Mesothelial cell of epicardium (in vitro differentiated cells): ENCODE data around the gene THEM4. TPM values are rescaled to one million over a fixed set of nuclear protein-coding genes. Genes with fewer than 3 reads are reported as not detected.
A peak's percentile ranks its signal among the peaks of the same experiment; 100 is the strongest.
"Not testable (repeated sequence)": the region's sequence is repeated elsewhere in the genome, so short reads cannot be mapped to it uniquely, and the experiment has no call there.

Experiments
- DNase-seq, 2 experiments: peaks; one replicate each; pipeline ENCODE4 v3.0.0; 2021; ENCODE audit warnings: low spot score in 2 of 2; ENCODE audit not compliant: unreplicated experiment in 2 of 2
- H3K27ac Mint-ChIP-seq: 2 replicates; pipeline ENCODE4 v1.8.0; 2021; ENCODE audit warnings: mixed read lengths
- H3K27me3 Mint-ChIP-seq: 2 replicates; pipeline ENCODE4 v1.8.0; 2021; ENCODE audit warnings: low read depth, mixed read lengths
- H3K36me3 Mint-ChIP-seq: 2 replicates; pipeline ENCODE4 v1.8.0; 2021; ENCODE audit warnings: mixed read lengths
- H3K4me1 Mint-ChIP-seq: 2 replicates; pipeline ENCODE4 v1.8.0; 2021; ENCODE audit warnings: mixed read lengths
- H3K4me3 Mint-ChIP-seq: 2 replicates; pipeline ENCODE4 v1.8.0; 2021; ENCODE audit warnings: mild to moderate bottlenecking, moderate library complexity, mixed read lengths
- H3K9me3 Mint-ChIP-seq: 2 replicates; pipeline ENCODE4 v1.8.0; 2021; ENCODE audit warnings: mixed read lengths
- total RNA-seq: library from RNA; stranded (reverse); gene quantifications from 3 replicates; pipeline ENCODE4 v1.2.1, GENCODE V29; 2021
- TF ChIP-seq, protein P1 (sequence below): fragments of 200-600 bp; sonication (generic); IDR thresholded peaks from one replicate; pipeline ENCODE4 v1.5.0; 2021; ENCODE audit warnings: antibody characterized with exemption; ENCODE audit not compliant: unreplicated experiment

The THEM4 gene
- total RNA-seq, 1 donor from 2014 or later = 24.3 TPM

DNA sequence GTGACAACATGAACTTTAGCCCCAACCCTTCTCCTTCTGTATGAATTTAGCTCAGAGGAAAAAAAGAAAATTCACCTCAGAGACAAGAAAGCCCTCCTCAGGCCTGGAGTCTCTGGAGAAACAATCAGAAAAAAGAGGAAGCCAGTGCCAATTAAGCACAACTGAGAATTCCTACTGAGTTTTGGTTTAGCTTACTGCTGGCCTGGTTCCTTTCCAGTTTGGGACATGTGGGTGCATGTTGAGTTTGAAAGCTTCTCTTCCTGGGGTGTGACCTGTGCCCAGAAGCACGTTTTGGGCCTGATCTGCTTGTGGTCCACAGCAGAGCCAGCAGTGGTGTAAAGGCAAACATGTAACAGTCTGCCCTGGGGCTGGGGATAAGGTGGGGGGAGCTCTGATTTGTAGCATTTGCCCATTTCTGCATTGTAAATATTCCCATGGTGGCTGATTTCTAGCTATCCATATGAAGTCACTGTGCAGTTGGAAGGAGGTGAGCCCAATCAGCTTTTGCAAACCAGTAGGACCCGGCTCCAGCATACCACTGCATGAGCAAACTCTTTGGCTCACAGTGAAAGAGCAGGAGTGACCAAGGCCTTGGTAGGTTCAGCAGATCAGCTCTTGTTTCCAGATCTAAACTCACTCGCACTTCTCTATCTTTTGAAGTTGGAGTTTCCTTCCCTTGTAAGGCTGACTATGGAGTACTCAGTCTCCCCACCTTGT lies 51.1 kb downstream of the THEM4 start:
- Mint-ChIP-seq H3K27ac (no peak overlapping the region), H3K9me3 (no peaks in the 10 kb centered on the region), H3K4me1 (peaks cover 23% of the 10 kb centered on the region), H3K4me3 (no peak overlapping the region), H3K36me3 (no peaks in the 10 kb centered on the region), H3K27me3 (no peaks in the 10 kb centered on the region)
- TF ChIP-seq, protein P1, sequence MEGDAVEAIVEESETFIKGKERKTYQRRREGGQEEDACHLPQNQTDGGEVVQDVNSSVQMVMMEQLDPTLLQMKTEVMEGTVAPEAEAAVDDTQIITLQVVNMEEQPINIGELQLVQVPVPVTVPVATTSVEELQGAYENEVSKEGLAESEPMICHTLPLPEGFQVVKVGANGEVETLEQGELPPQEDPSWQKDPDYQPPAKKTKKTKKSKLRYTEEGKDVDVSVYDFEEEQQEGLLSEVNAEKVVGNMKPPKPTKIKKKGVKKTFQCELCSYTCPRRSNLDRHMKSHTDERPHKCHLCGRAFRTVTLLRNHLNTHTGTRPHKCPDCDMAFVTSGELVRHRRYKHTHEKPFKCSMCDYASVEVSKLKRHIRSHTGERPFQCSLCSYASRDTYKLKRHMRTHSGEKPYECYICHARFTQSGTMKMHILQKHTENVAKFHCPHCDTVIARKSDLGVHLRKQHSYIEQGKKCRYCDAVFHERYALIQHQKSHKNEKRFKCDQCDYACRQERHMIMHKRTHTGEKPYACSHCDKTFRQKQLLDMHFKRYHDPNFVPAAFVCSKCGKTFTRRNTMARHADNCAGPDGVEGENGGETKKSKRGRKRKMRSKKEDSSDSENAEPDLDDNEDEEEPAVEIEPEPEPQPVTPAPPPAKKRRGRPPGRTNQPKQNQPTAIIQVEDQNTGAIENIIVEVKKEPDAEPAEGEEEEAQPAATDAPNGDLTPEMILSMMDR = no peak
- DNase-seq = no peak

DNA sequence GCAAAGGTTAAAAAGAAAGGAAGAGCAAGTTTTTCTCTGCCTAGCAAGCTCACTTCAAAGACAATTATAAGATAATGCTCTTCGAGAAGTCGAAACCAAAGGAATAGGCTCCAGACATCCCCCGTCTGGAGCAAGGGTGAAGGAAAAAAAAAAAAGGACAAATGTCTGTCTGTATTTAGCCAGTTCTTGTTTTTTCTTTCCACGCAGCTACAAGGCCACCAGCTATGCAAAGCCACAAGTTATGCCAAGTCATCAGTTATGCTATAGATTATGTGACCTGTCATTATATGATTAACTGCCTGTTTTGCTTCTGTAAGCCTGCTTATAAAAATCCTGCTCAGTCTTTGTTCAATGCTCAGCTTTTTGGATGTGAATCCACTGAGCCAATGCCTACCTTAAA lies 53.4 kb downstream of the THEM4 start:
- peak overlapping the region; percentile 80 for H3K27ac Mint-ChIP-seq
- TF ChIP-seq, protein P1 = no peak
- peak in 1 of 2 experiments; percentile 24 for DNase-seq
- H3K36me3 Mint-ChIP-seq = no peaks in the 10 kb centered on the region
- peaks cover 2% of the 10 kb centered on the region for H3K27me3 Mint-ChIP-seq
- H3K4me3 Mint-ChIP-seq = no peak overlapping the region
- peaks cover 21% of the 10 kb centered on the region for H3K4me1 Mint-ChIP-seq
- no peaks in the 10 kb centered on the region for H3K9me3 Mint-ChIP-seq

DNA sequence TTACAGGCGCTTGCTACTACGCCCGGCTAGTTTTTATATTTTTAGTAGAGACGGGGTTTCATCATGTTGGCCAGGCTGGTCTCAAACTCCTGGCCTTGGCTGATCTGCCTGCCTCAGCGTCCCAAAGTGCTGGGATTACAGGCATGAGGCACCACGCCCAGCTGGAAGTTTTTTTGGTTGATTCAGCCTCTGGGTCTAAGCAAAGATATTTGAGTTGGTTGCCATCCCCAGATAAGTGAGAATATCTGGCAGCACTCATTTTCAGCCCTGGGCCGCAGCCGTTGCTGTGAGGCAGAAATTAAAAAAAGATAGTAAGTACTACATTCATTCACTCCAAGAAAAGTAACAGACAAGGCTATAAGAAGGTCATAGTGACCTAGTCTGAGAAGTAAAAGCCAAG lies 53.8 kb downstream of the THEM4 start:
- DNase-seq = peak in 1 of 2 experiments; percentile 31
- H3K4me1 Mint-ChIP-seq = peaks cover 17% of the 10 kb centered on the region
- not testable (repeated sequence) for H3K27me3 Mint-ChIP-seq, H3K36me3 Mint-ChIP-seq, H3K4me3 Mint-ChIP-seq, H3K9me3 Mint-ChIP-seq
- peak overlapping the region; percentile 80 for H3K27ac Mint-ChIP-seq

DNA sequence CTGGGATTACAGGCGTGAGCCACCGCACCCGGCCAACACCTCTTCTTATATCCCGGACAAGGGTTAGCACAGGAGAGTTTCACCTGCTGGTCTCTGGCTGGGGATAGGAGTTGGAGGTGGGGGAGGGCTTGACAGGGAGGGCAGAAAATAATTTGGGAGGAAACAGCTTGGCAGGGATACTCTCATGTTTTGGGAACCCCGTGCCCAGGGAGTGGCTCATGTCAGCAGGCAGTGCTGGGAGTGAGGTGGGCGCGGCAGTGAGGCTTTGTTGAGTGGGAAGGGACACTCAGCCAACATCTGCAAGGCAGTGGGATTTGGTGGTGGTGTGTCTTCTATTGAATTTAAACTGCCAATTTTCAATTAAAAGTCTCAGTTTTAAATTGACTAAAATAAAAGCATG lies 54.7 kb downstream of the THEM4 start:
- DNase-seq = peak in 1 of 2 experiments; percentile 19
- Mint-ChIP-seq H3K4me3 (no peak overlapping the region), H3K9me3 (no peaks in the 10 kb centered on the region), H3K4me1 (peaks cover 17% of the 10 kb centered on the region), H3K27me3 (peaks cover 3% of the 10 kb centered on the region), H3K27ac (no peak overlapping the region), H3K36me3 (no peaks in the 10 kb centered on the region)
- TF ChIP-seq, protein P1 = no peak

DNA sequence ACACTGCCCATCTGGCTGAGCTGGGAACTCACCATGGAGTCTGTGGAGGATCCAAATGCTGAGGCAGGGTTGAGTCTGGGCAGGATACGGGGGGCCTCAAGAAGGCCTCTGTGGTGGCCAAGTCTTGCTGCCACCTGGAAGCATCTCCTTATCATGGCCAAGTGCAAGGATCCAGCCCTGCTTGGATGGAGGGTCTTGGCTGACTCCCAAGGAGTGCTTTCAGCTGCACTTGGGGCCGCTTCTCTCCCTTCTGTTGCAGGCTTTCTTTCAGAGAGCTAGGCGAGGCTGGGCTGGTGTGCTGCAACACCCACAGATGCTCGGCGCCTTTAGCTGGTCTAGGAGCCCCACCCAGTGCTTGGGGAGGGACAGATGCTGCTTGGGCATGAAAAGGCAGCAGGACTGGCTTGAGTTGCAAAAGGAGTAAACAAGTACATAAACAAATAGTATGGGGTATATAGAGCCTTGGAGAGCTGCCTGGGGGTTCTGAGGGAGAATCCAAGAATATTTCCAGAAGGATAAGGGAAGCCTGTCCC lies 55.8 kb downstream of the THEM4 start, which contains the start of gene THEM5:
THEM5 (minus strand) TSS at position 302 of the 533 bp plus-strand sequence; CDS start at position 155, 147 bp downstream.
- H3K27me3 Mint-ChIP-seq = peaks cover 6% of the 10 kb centered on the region
- H3K9me3 Mint-ChIP-seq = no peaks in the 10 kb centered on the region
- peak within 1 kb of the TSS; percentile 64 for H3K27ac Mint-ChIP-seq
- H3K36me3 Mint-ChIP-seq = no peaks in the 10 kb centered on the region
- TF ChIP-seq, protein P1 = no peak
- H3K4me3 Mint-ChIP-seq = no peak within 1 kb of the TSS
- peaks cover 17% of the 10 kb centered on the region for H3K4me1 Mint-ChIP-seq
- DNase-seq = no peak

DNA sequence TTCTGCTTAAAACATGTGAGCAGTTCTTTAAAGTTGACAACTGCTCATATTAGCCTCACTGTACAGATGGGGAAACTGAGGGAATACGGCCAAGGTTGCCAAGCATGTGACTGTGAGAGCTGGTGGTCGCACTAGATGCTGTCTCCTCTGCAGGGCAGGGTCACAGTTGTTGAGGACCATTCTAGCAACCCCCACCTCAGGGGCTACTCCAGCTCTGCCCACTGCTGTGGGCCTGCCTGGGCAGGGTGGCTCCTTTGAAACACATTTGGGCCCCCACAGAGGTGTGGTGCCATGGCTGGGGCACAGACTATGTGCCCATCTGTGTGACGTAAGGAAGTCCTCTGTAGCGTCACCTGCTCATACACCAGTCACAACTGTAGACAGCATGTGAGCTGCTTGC lies 56.6 kb downstream of the THEM4 start:
- Mint-ChIP-seq H3K4me1 (peaks cover 15% of the 10 kb centered on the region), H3K27ac (no peak overlapping the region), H3K9me3 (no peaks in the 10 kb centered on the region), H3K36me3 (no peaks in the 10 kb centered on the region), H3K27me3 (peaks cover 6% of the 10 kb centered on the region), H3K4me3 (no peak overlapping the region)
- no peak for DNase-seq
- TF ChIP-seq, protein P1 = no peak
